GM18505 (cell line): ENCODE measurements around the gene RPEL1.
"Not testable (repeated sequence)": the region's sequence is repeated elsewhere in the genome, so short reads cannot be mapped to it uniquely, and the experiment has no call there.

ENCODE experiments used
- ATAC-seq: cut with Tn5 transposase; IDR thresholded peaks from one replicate; pipeline ENCODE4 v1.9.1; 2021; ENCODE audit not compliant: unreplicated experiment
- POLR2A ChIP-seq: IDR thresholded peaks from 4 replicates; pipeline ENCODE4 v1.6.1; 2011; ENCODE audit warnings: borderline replicate concordance; ENCODE audit not compliant: insufficient read depth, insufficient read length; ENCODE audit errors: extremely low read depth

The RPEL1 gene

GRCh38 chr10:103245587-103245986 lies at the start of gene RPEL1:
TSS of gene RPEL1 (plus strand) at chr10:103245887. CDS start at chr10:103245997, 110 bp downstream.
- not testable (repeated sequence) for ATAC-seq

- ATAC-seq = no peak
- TF ChIP-seq POLR2A = no peak
Measured at GRCh38 chr10:103196516-103196915, 49.2 kb upstream of the RPEL1 start.

- no peak for TF ChIP-seq POLR2A
- no peak for ATAC-seq
Measured at GRCh38 chr10:103197174-103197573, 48.5 kb upstream of the RPEL1 start.

- ATAC-seq = no peak
- no peak for TF ChIP-seq POLR2A
Measured at GRCh38 chr10:103197903-103198302, 47.8 kb upstream of the RPEL1 start.

- no peak for TF ChIP-seq POLR2A
- no peak for ATAC-seq
Measured at GRCh38 chr10:103198648-103199047, 47.0 kb upstream of the RPEL1 start.

- TF ChIP-seq POLR2A = no peak
- no peak for ATAC-seq
Measured at GRCh38 chr10:103199488-103199887, 46.2 kb upstream of the RPEL1 start.

GRCh38 chr10:103202319-103202718 lies 43.4 kb upstream of the RPEL1 start:
- no peak for TF ChIP-seq POLR2A
- no peak for ATAC-seq

GRCh38 chr10:103203466-103203865 lies 42.2 kb upstream of the RPEL1 start:
- TF ChIP-seq POLR2A = no peak
- no peak for ATAC-seq

- ATAC-seq = no peak
- TF ChIP-seq POLR2A = no peak
Measured at GRCh38 chr10:103204353-103205255, 41.1 kb upstream of the RPEL1 start.

- not testable (repeated sequence) for ATAC-seq
Measured at GRCh38 chr10:103205401-103205800, 40.3 kb upstream of the RPEL1 start.

GRCh38 chr10:103206715-103207114 lies 39.0 kb upstream of the RPEL1 start:
- not testable (repeated sequence) for ATAC-seq

GRCh38 chr10:103207141-103207540 lies 38.5 kb upstream of the RPEL1 start:
- ATAC-seq = no peak
- TF ChIP-seq POLR2A = no peak

- not testable (repeated sequence) for ATAC-seq
Measured at GRCh38 chr10:103207643-103208042, 38.0 kb upstream of the RPEL1 start.

GRCh38 chr10:103210262-103210661 lies 35.4 kb upstream of the RPEL1 start:
- not testable (repeated sequence) for ATAC-seq

GRCh38 chr10:103215601-103216000 lies 30.1 kb upstream of the RPEL1 start:
- no peak for TF ChIP-seq POLR2A
- no peak for ATAC-seq

- not testable (repeated sequence) for ATAC-seq
Measured at GRCh38 chr10:103216362-103216761, 29.3 kb upstream of the RPEL1 start.
